H9 (cell line): ENCODE data around the gene RNF217. TPM values are rescaled to one million over a fixed set of nuclear protein-coding genes. Genes with fewer than 3 reads are reported as not detected.
"Not testable (repeated sequence)": the region's sequence is repeated elsewhere in the genome, so short reads cannot be mapped to it uniquely, and the experiment has no call there.

Experiments used
- DNase-seq: peaks from one replicate; pipeline ENCODE4 v3.0.0-alpha.2; 2017
- H2AFZ ChIP-seq: one replicate; pipeline ENCODE4 v1.6.1; 2013; ENCODE audit warnings: mild to moderate bottlenecking, low read length, control low read depth, moderate library complexity
- H2AK5ac ChIP-seq: 2 replicates; pipeline ENCODE4 v1.6.1; 2013; ENCODE audit warnings: low read length, control low read depth, mixed read lengths; ENCODE audit not compliant: insufficient read length
- H2BK120ac ChIP-seq: one replicate; pipeline ENCODE4 v1.6.1; 2013; ENCODE audit warnings: low read depth, mild to moderate bottlenecking, low read length, control low read depth, inconsistent platforms; ENCODE audit not compliant: poor library complexity, severe bottlenecking
- H2BK12ac ChIP-seq: 2 replicates; pipeline ENCODE4 v1.6.1; 2013; ENCODE audit warnings: low read length, control low read depth, mixed read lengths, low read depth; ENCODE audit not compliant: insufficient read length
- H2BK15ac ChIP-seq: 2 replicates; pipeline ENCODE4 v1.6.1; 2013; ENCODE audit warnings: low read depth, low read length, control low read depth
- H2BK20ac ChIP-seq: one replicate; pipeline ENCODE4 v1.6.1; 2013; ENCODE audit warnings: low read depth, mild to moderate bottlenecking, low read length, control low read depth, inconsistent platforms; ENCODE audit not compliant: poor library complexity, severe bottlenecking
- H2BK5ac ChIP-seq: 2 replicates; pipeline ENCODE4 v1.6.1; 2013; ENCODE audit warnings: low read length, control low read depth, mixed read lengths; ENCODE audit not compliant: insufficient read length
- H3K14ac ChIP-seq: 2 replicates; pipeline ENCODE4 v1.6.1; 2013; ENCODE audit warnings: low read length, control low read depth; ENCODE audit not compliant: insufficient read depth
- H3K18ac ChIP-seq: 2 replicates; pipeline ENCODE4 v1.6.1; 2013; ENCODE audit warnings: low read depth, mild to moderate bottlenecking, mixed read lengths, low read length, control low read depth; ENCODE audit not compliant: insufficient read length
- H3K23ac ChIP-seq: 2 replicates; pipeline ENCODE4 v1.6.1; 2013; ENCODE audit warnings: low read length, control low read depth, mixed read lengths, low read depth; ENCODE audit not compliant: insufficient read length
- H3K23me2 ChIP-seq: 2 replicates; pipeline ENCODE4 v1.6.1; 2013; ENCODE audit warnings: low read depth, mild to moderate bottlenecking, mixed read lengths, low read length, control low read depth; ENCODE audit not compliant: insufficient read length, poor library complexity, severe bottlenecking
- H3K27ac ChIP-seq: 2 replicates; pipeline ENCODE4 v1.5.1; 2013; ENCODE audit warnings: low read length, control low read depth, mixed read lengths, low read depth; ENCODE audit not compliant: insufficient read length
- H3K27me3 ChIP-seq: 2 replicates; pipeline ENCODE4 v1.6.1; 2013; ENCODE audit warnings: low read length, control low read depth, inconsistent platforms; ENCODE audit not compliant: insufficient read depth
- H3K4ac ChIP-seq: 2 replicates; pipeline ENCODE4 v1.6.1; 2013; ENCODE audit warnings: low read depth, mild to moderate bottlenecking, control low read depth, inconsistent platforms, low read length, moderate library complexity
- H3K4me1 ChIP-seq: 2 replicates; pipeline ENCODE4 v1.6.1; 2013; ENCODE audit warnings: low read length, control low read depth, inconsistent platforms; ENCODE audit not compliant: insufficient read depth
- H3K4me2 ChIP-seq: 2 replicates; pipeline ENCODE4 v1.6.1; 2013; ENCODE audit warnings: low read length, control low read depth, mixed read lengths; ENCODE audit not compliant: insufficient read length, insufficient read depth
- H3K56ac ChIP-seq: 2 replicates; pipeline ENCODE4 v1.6.1; 2013; ENCODE audit warnings: low read depth, mild to moderate bottlenecking, mixed read lengths, low read length, control low read depth; ENCODE audit not compliant: insufficient read length
- H3K79me1 ChIP-seq: 2 replicates; pipeline ENCODE4 v1.6.1; 2013; ENCODE audit warnings: low read depth, mild to moderate bottlenecking, moderate library complexity, low read length, control low read depth, inconsistent platforms; ENCODE audit not compliant: insufficient read depth, poor library complexity, severe bottlenecking
- H3K79me2 ChIP-seq: 2 replicates; pipeline ENCODE4 v1.6.1; 2013; ENCODE audit warnings: low read length, control low read depth, inconsistent platforms; ENCODE audit not compliant: insufficient read depth
- H3K9ac ChIP-seq: 2 replicates; pipeline ENCODE4 v1.6.1; 2013; ENCODE audit warnings: low read length, control low read depth, mixed read lengths; ENCODE audit not compliant: insufficient read length; ENCODE audit errors: extremely low read depth
- H3K9me3 ChIP-seq: one replicate; pipeline ENCODE4 v1.6.1; 2013; ENCODE audit warnings: low read depth, low read length, inconsistent platforms; ENCODE audit not compliant: control insufficient read depth
- H3T11ph ChIP-seq: one replicate; pipeline ENCODE4 v1.6.1; 2013; ENCODE audit warnings: mild to moderate bottlenecking, low read length, control low read depth, inconsistent platforms
- H4K20me1 ChIP-seq: one replicate; pipeline ENCODE4 v1.6.1; 2013; ENCODE audit not compliant: control insufficient read depth, insufficient read length, insufficient read depth
- H4K5ac ChIP-seq: 2 replicates; pipeline ENCODE4 v1.6.1; 2013; ENCODE audit warnings: low read depth, mild to moderate bottlenecking, mixed read lengths, low read length, control low read depth; ENCODE audit not compliant: insufficient read length
- H4K8ac ChIP-seq: replicated peaks from 2 replicates; pipeline ENCODE4 v1.6.1; 2013; ENCODE audit warnings: low read length, control low read depth, mixed read lengths, low read depth; ENCODE audit not compliant: insufficient read length
- H4K91ac ChIP-seq: 2 replicates; pipeline ENCODE4 v1.6.1; 2013; ENCODE audit warnings: low read depth, mild to moderate bottlenecking, moderate library complexity, mixed read lengths, low read length, control low read depth; ENCODE audit not compliant: insufficient read length
- H3K27ac Mint-ChIP-seq, 3 experiments: 2 replicates in 2 of 3; 3 replicates in 1 of 3; pipeline ENCODE4 v1.8.0; 2020 to 2021; ENCODE audit warnings: mixed read lengths in 3 of 3, mild to moderate bottlenecking in 1 of 3, moderate library complexity in 1 of 3
- H3K27me3 Mint-ChIP-seq: 2 replicates; pipeline ENCODE4 v1.8.0; 2021; ENCODE audit warnings: low read depth, mild to moderate bottlenecking, moderate library complexity, mixed read lengths
- H3K36me3 Mint-ChIP-seq, 3 experiments: 2 replicates in 2 of 3; 3 replicates in 1 of 3; pipeline ENCODE4 v1.8.0; 2020 to 2021; ENCODE audit warnings: low read depth in 3 of 3, mixed read lengths in 3 of 3; ENCODE audit not compliant: insufficient read depth in 1 of 3
- H3K4me1 Mint-ChIP-seq, 2 experiments: 2 replicates each; pipeline ENCODE4 v1.8.0; 2020; ENCODE audit warnings: mixed read lengths in 2 of 2
- H3K4me3 Mint-ChIP-seq, 2 experiments: 2 replicates in 1 of 2; 3 replicates in 1 of 2; pipeline ENCODE4 v1.8.0; 2020 to 2021; ENCODE audit warnings: mild to moderate bottlenecking in 2 of 2, mixed read lengths in 2 of 2, moderate library complexity in 1 of 2
- H3K9me3 Mint-ChIP-seq, 2 experiments: 2 replicates in 1 of 2; 3 replicates in 1 of 2; pipeline ENCODE4 v1.8.0; 2020; ENCODE audit warnings: mild to moderate bottlenecking in 2 of 2, mixed read lengths in 2 of 2, moderate library complexity in 1 of 2
- CTCF ChIP-seq: fragments of 200-600 bp; sonication (generic); conservative IDR thresholded peaks from 3 replicates; pipeline ENCODE4 v1.8.0; 2021; ENCODE audit warnings: antibody characterized with exemption, mild to moderate bottlenecking
- WGBS: extraction: QIAGEN DNeasy Blood & Tissue Kit; methylation state at CpG from one replicate; pipeline ENCODE4 v1.1.7; 2013; ENCODE audit warnings: missing lambda C conversion rate, low lambda C conversion rate, mixed read lengths; ENCODE audit not compliant: insufficient read length; ENCODE audit errors: extremely low coverage; 5-methylcytosine and 5-hydroxymethylcytosine counted together
- total RNA-seq: library from RNA; stranded (reverse); gene quantifications from 2 replicates; pipeline ENCODE4 v1.2.1, GENCODE V29; 2021

Gene RNF217
- total RNA-seq, 1 experiment from 2014 or later = 9.6 TPM

GRCh38 chr6:125074120-125074519, 111.9 kb downstream of the RNF217 start:
- H2AFZ ChIP-seq = no peak overlapping the region
- no peaks in the 10 kb centered on the region for H3K23me2 ChIP-seq
- Mint-ChIP-seq H3K4me3 (no peak overlapping the region), H3K36me3 (no peaks in the 10 kb centered on the region), H3K9me3 (no peaks in the 10 kb centered on the region), H3K4me1 (peaks cover 11 to 13% of the 10 kb centered on the region in 2 experiments), H3K27ac (no peak overlapping the region), H3K27me3 (no peaks in the 10 kb centered on the region)
- no peak overlapping the region for H4K91ac ChIP-seq
- H3K4ac ChIP-seq = no peak overlapping the region
- H2BK15ac ChIP-seq = no peak overlapping the region
- H4K5ac ChIP-seq = no peak overlapping the region
- H2BK12ac ChIP-seq = no peak overlapping the region
- H3K9me3 ChIP-seq = no peaks in the 10 kb centered on the region
- no peaks in the 10 kb centered on the region for H3K27me3 ChIP-seq
- H2BK120ac ChIP-seq = no peak overlapping the region
- no CpG with 5 or more reads among the region's 3 CpGs for WGBS
- H3K23ac ChIP-seq = no peak overlapping the region
- no peak overlapping the region for H2AK5ac ChIP-seq
- no peak overlapping the region for H3K18ac ChIP-seq
- H2BK5ac ChIP-seq = no peak overlapping the region
- H3K14ac ChIP-seq = no peak overlapping the region
- H4K20me1 ChIP-seq = no peaks in the 10 kb centered on the region
- no peak overlapping the region for H3T11ph ChIP-seq
- H2BK20ac ChIP-seq = no peak overlapping the region
- no peaks in the 10 kb centered on the region; the same call in 1 of the 2 replicates for H3K4me1 ChIP-seq
- TF ChIP-seq CTCF = no peak
- no peak overlapping the region for H3K27ac ChIP-seq
- H3K56ac ChIP-seq = no peak overlapping the region
- no peak for DNase-seq
- H4K8ac ChIP-seq = no peak overlapping the region
- no peaks in the 10 kb centered on the region for H3K79me2 ChIP-seq
- no peaks in the 10 kb centered on the region for H3K79me1 ChIP-seq
- H3K4me2 ChIP-seq = no peak overlapping the region
- no peak overlapping the region for H3K9ac ChIP-seq

- Mint-ChIP-seq H3K27ac (peak overlapping the region in 1 of 3 experiments; percentile 7; a peak in 2 of 7 replicates), H3K4me1 (peaks cover 11 to 13% of the 10 kb centered on the region in 2 experiments)
- no CpG with 5 or more reads among the region's 2 CpGs for WGBS
- not testable (repeated sequence) for H3K23ac ChIP-seq, H3K4ac ChIP-seq, H3K36me3 Mint-ChIP-seq, H2BK20ac ChIP-seq, DNase-seq, H3K9me3 Mint-ChIP-seq, H3K9me3 ChIP-seq, H3K23me2 ChIP-seq, H2AK5ac ChIP-seq, H3K27ac ChIP-seq, H3K4me3 Mint-ChIP-seq, H3K9ac ChIP-seq, H2AFZ ChIP-seq, H3K79me2 ChIP-seq, H4K8ac ChIP-seq, H4K5ac ChIP-seq, H3K27me3 Mint-ChIP-seq, H2BK12ac ChIP-seq, H3K14ac ChIP-seq, H2BK5ac ChIP-seq, H3K79me1 ChIP-seq, H3K4me1 ChIP-seq, H4K91ac ChIP-seq, H3K56ac ChIP-seq, H3K4me2 ChIP-seq, H2BK120ac ChIP-seq, H3T11ph ChIP-seq, H2BK15ac ChIP-seq, H3K18ac ChIP-seq, H4K20me1 ChIP-seq, H3K27me3 ChIP-seq
These were observed 112.8 kb downstream of the RNF217 start for GRCh38 chr6:125075073-125075472.
